KOPT-K1 (cell line): Measurements from ENCODE around the gene CPNE5.

Source experiments
- H3K27ac ChIP-seq: fragments of 200-600 bp; sonication (generic); 2 replicates; pipeline ENCODE4 v1.5.1; 2016; ENCODE audit warnings: antibody characterized with exemption, mild to moderate bottlenecking, low read depth, low read length; ENCODE audit not compliant: poor library complexity, severe bottlenecking
- H3K36me3 ChIP-seq: fragments of 200-600 bp; sonication (generic); 2 replicates; pipeline ENCODE4 v1.5.1; 2017; ENCODE audit warnings: antibody characterized with exemption, mild to moderate bottlenecking, low read length, moderate library complexity; ENCODE audit not compliant: insufficient read depth
- H3K9me3 ChIP-seq: fragments of 200-600 bp; sonication (generic); 2 replicates; pipeline ENCODE4 v1.5.1; 2017; ENCODE audit warnings: antibody characterized with exemption, low read length, mild to moderate bottlenecking; ENCODE audit not compliant: insufficient read depth, poor library complexity, severe bottlenecking

The CPNE5 gene

GRCh38 chr6:36863670-36864540 lies 24.7 kb upstream of the CPNE5 start:
- no peak overlapping the region for H3K27ac ChIP-seq
- peaks cover 99% of the 10 kb centered on the region for H3K36me3 ChIP-seq

GRCh38 chr6:36862848-36863382 lies 23.7 kb upstream of the CPNE5 start:
- Histone ChIP-seq H3K36me3 (peaks cover 99% of the 10 kb centered on the region), H3K9me3 (no peaks in the 10 kb centered on the region), H3K27ac (no peak overlapping the region)

More at GRCh38 chr6:36863670-36864540, 24.7 kb upstream of the CPNE5 start:
- H3K9me3 ChIP-seq, result no peaks in the 10 kb centered on the region

GRCh38 chr6:36862164-36862847 lies 23.1 kb upstream of the CPNE5 start:
- Histone ChIP-seq H3K27ac (no peak overlapping the region), H3K36me3 (peaks cover 99% of the 10 kb centered on the region), H3K9me3 (no peaks in the 10 kb centered on the region)

GRCh38 chr6:36860126-36860525 lies 20.9 kb upstream of the CPNE5 start:
- no peak overlapping the region for H3K27ac ChIP-seq
- no peaks in the 10 kb centered on the region for H3K9me3 ChIP-seq

GRCh38 chr6:36858407-36858981 lies 19.2 kb upstream of the CPNE5 start:
- Histone ChIP-seq H3K36me3 (peaks cover 99% of the 10 kb centered on the region), H3K27ac (no peak overlapping the region)

More at GRCh38 chr6:36860126-36860525, 20.9 kb upstream of the CPNE5 start:
- peaks cover 99% of the 10 kb centered on the region for H3K36me3 ChIP-seq

GRCh38 chr6:36857325-36857724 lies 18.1 kb upstream of the CPNE5 start:
- H3K36me3 ChIP-seq, result peaks cover 99% of the 10 kb centered on the region
- H3K27ac ChIP-seq, result no peak overlapping the region
- H3K9me3 ChIP-seq, result no peaks in the 10 kb centered on the region

More at GRCh38 chr6:36858407-36858981, 19.2 kb upstream of the CPNE5 start:
- no peaks in the 10 kb centered on the region for H3K9me3 ChIP-seq

GRCh38 chr6:36856277-36856676 lies 17.0 kb upstream of the CPNE5 start:
- Histone ChIP-seq H3K36me3 (peaks cover 99% of the 10 kb centered on the region), H3K27ac (no peak overlapping the region), H3K9me3 (no peaks in the 10 kb centered on the region)

- Histone ChIP-seq H3K27ac (no peak overlapping the region), H3K9me3 (no peaks in the 10 kb centered on the region), H3K36me3 (peaks cover 94% of the 10 kb centered on the region)
These were observed 16.5 kb upstream of the CPNE5 start for GRCh38 chr6:36855750-36856149.

GRCh38 chr6:36853325-36853724 lies 14.1 kb upstream of the CPNE5 start:
- Histone ChIP-seq H3K36me3 (peaks cover 71% of the 10 kb centered on the region), H3K27ac (no peak overlapping the region), H3K9me3 (no peaks in the 10 kb centered on the region)

- Histone ChIP-seq H3K36me3 (peaks cover 64% of the 10 kb centered on the region), H3K9me3 (no peaks in the 10 kb centered on the region), H3K27ac (no peak overlapping the region)
These were observed 13.4 kb upstream of the CPNE5 start for GRCh38 chr6:36852481-36853147.

- peaks cover 54% of the 10 kb centered on the region for H3K36me3 ChIP-seq
- H3K9me3 ChIP-seq, result no peaks in the 10 kb centered on the region
- H3K27ac ChIP-seq, result no peak overlapping the region
These were observed 12.4 kb upstream of the CPNE5 start for GRCh38 chr6:36851626-36852025.

- Histone ChIP-seq H3K9me3 (no peaks in the 10 kb centered on the region), H3K36me3 (peaks cover 50% of the 10 kb centered on the region), H3K27ac (no peak overlapping the region)
These were observed 11.9 kb upstream of the CPNE5 start for GRCh38 chr6:36851149-36851614.

- Histone ChIP-seq H3K9me3 (no peaks in the 10 kb centered on the region), H3K27ac (no peak overlapping the region)
These were observed 10.8 kb upstream of the CPNE5 start for GRCh38 chr6:36850021-36850420.

GRCh38 chr6:36848658-36849441 lies 9.6 kb upstream of the CPNE5 start:
- Histone ChIP-seq H3K27ac (no peak overlapping the region), H3K9me3 (no peaks in the 10 kb centered on the region)

More at GRCh38 chr6:36850021-36850420, 10.8 kb upstream of the CPNE5 start:
- peaks cover 38% of the 10 kb centered on the region for H3K36me3 ChIP-seq

More at GRCh38 chr6:36848658-36849441, 9.6 kb upstream of the CPNE5 start:
- H3K36me3 ChIP-seq, result peaks cover 26% of the 10 kb centered on the region
